ENCODE measurements around the gene ATP6V1B1.

- TF ChIP-seq YY1 (IDR thresholded peaks at IDR 0.05; ENCODE audit: insufficient read depth, insufficient read length) (no peak), SUZ12 (IDR thresholded peaks at IDR 0.05; ENCODE audit: extremely low read depth, insufficient read depth, insufficient read length) (no peak), ZNF274 (IDR thresholded peaks at IDR 0.05; ENCODE audit: low read depth, low read length) (no peak)
These were observed 31.9 kb upstream of the ATP6V1B1 start for GRCh38 chr2:70903641-70904340.
